PC-3 (cell line): ENCODE results near the gene NNMT. TPM values are rescaled to one million over a fixed set of nuclear protein-coding genes. Genes with fewer than 3 reads are reported as not detected.

ENCODE experiments used
- ATAC-seq: fragments of 200-7000 bp; cut with Tn5 transposase; 2 replicates; pipeline ENCODE4 v1.9.1; 2020; ENCODE audit warnings: mild to moderate bottlenecking, moderate library complexity
- BruUV-seq: library from RNA; stranded (reverse); fragments of 400-500 nt; replicated peaks from 2 replicates; lab custom pipeline; 2021; lab: Mats Ljungman, UMichigan
- CTCF ChIA-PET: fragments of 300-600 bp; sonication (Branson Sonifier 250); formaldehyde crosslinking; loops from one replicate; lab custom pipeline; 2022; ENCODE audit warnings: antibody characterized with exemption; lab: Charles Lee
- POLR2A ChIA-PET: fragments of 300-600 bp; sonication (Branson Sonifier 250); formaldehyde crosslinking; loops from one replicate; lab custom pipeline; 2022; ENCODE audit warnings: antibody characterized with exemption; ENCODE audit not compliant: unreplicated experiment; lab: Charles Lee
- DNase-seq: peaks from one replicate; pipeline ENCODE4 v3.0.0-alpha.2; 2015
- H2AFZ ChIP-seq: fragments of 300-600 bp; sonication (generic); 2 replicates; pipeline ENCODE4 v1.6.0; 2016; ENCODE audit warnings: antibody characterized with exemption, low read length
- H3F3A ChIP-seq: fragments of 300-600 bp; sonication (generic); one replicate; pipeline ENCODE4 v1.6.0; 2017; ENCODE audit warnings: antibody characterized with exemption, low read length, control low read depth, mild to moderate bottlenecking; ENCODE audit not compliant: unreplicated experiment
- H3K27ac ChIP-seq: fragments of 300-600 bp; sonication (generic); 2 replicates; pipeline ENCODE4 v1.5.1; 2016; ENCODE audit warnings: mild to moderate bottlenecking, low read length
- H3K27me3 ChIP-seq: fragments of 300-600 bp; sonication (generic); 2 replicates; pipeline ENCODE4 v1.6.1; 2016; ENCODE audit warnings: low read length, mixed read lengths
- H3K36me3 ChIP-seq: fragments of 300-600 bp; sonication (generic); 2 replicates; pipeline ENCODE4 v1.6.1; 2016; ENCODE audit warnings: low read depth, mixed run types, low read length, mixed read lengths
- H3K4me1 ChIP-seq: fragments of 300-600 bp; sonication (generic); 2 replicates; pipeline ENCODE4 v1.5.1; 2016; ENCODE audit warnings: low read length; ENCODE audit not compliant: insufficient read depth
- H3K4me2 ChIP-seq: fragments of 300-600 bp; sonication (generic); 2 replicates; pipeline ENCODE4 v1.6.0; 2016; ENCODE audit warnings: low read length
- H3K4me3 ChIP-seq: fragments of 300-600 bp; sonication (generic); 2 replicates; pipeline ENCODE4 v1.5.1; 2016; ENCODE audit warnings: mild to moderate bottlenecking, low read length, mixed read lengths
- H3K79me2 ChIP-seq: fragments of 300-600 bp; sonication (generic); 2 replicates; pipeline ENCODE4 v1.6.1; 2017; ENCODE audit warnings: low read length, mixed read lengths
- H3K9ac ChIP-seq: fragments of 300-600 bp; sonication (generic); 2 replicates; pipeline ENCODE4 v1.6.0; 2016; ENCODE audit warnings: mild to moderate bottlenecking, low read length
- H3K9me2 ChIP-seq: fragments of 300-600 bp; sonication (generic); replicated peaks from 2 replicates; pipeline ENCODE4 v1.6.1; 2016; ENCODE audit warnings: mixed run types, low read length, mixed read lengths
- H3K9me3 ChIP-seq: fragments of 300-600 bp; sonication (generic); 2 replicates; pipeline ENCODE4 v1.6.1; 2016; ENCODE audit warnings: low read length, mixed read lengths
- H4K20me1 ChIP-seq: fragments of 300-600 bp; sonication (generic); 2 replicates; pipeline ENCODE4 v1.6.1; 2016; ENCODE audit warnings: low read length, mixed read lengths
- CTCF ChIP-seq: fragments of 300-600 bp; sonication (generic); conservative IDR thresholded peaks from 2 replicates; pipeline ENCODE4 v1.5.1; 2017; ENCODE audit warnings: antibody characterized with exemption, low read depth, mild to moderate bottlenecking, low read length
- EZH2 ChIP-seq: fragments of 300-600 bp; sonication (generic); IDR thresholded peaks from one replicate; pipeline ENCODE4 v1.6.1; 2017; ENCODE audit warnings: antibody characterized with exemption, mild to moderate bottlenecking, low read length; ENCODE audit not compliant: unreplicated experiment
- EZH2phosphoT487 ChIP-seq: fragments of 300-600 bp; sonication (generic); IDR thresholded peaks from 2 replicates; pipeline ENCODE4 v1.6.1; 2018; ENCODE audit warnings: mild to moderate bottlenecking, antibody characterized with exemption, low read length, borderline replicate concordance
- intact Hi-C: fragments of 100-400 bp; cut with micrococcal nuclease; formaldehyde crosslinking; loops from 2 replicates; pipeline ENCODE4 v1.9.0; 2023
- total RNA-seq: library from RNA; depleted of rRNA; stranded (reverse); fragments of >200 nt; gene quantifications from 2 replicates; pipeline ENCODE4 v1.2.3, GENCODE V29; 2014

Gene NNMT
- total RNA-seq, 1 experiment from 2014 or later = 23.3 TPM

- Histone ChIP-seq H3K27ac (no peak overlapping the region), H3K79me2 (no peaks in the 10 kb centered on the region), H3K4me3 (no peak overlapping the region), H3K9me2 (no peaks in the 10 kb centered on the region), H3F3A (no peaks in the 10 kb centered on the region), H3K4me1 (peaks cover 34% of the 10 kb centered on the region), H3K27me3 (no peaks in the 10 kb centered on the region), H2AFZ (no peak overlapping the region), H3K9me3 (no peaks in the 10 kb centered on the region), H3K9ac (no peak overlapping the region), H4K20me1 (no peaks in the 10 kb centered on the region), H3K4me2 (no peak overlapping the region), H3K36me3 (no peaks in the 10 kb centered on the region; the same call in 1 of the 2 replicates)
- DNase-seq = peak; percentile 58
- CTCF ChIA-PET = interaction anchor here (0.7 kb wide), 1 partner anchor 100 kb away, joined by 3 read pairs; no protein-coding TSS in a partner anchor
- POLR2A ChIA-PET = no interaction called here
- no peak for TF ChIP-seq EZH2
- TF ChIP-seq EZH2phosphoT487 = no peak
- TF ChIP-seq CTCF = no peak
- BruUV-seq = no TSS peak
- ATAC-seq = no peak
- intact Hi-C loops = no loop called here
Observed at GRCh38 chr11:114350022-114350421, 53.8 kb downstream of the NNMT start.

DNA sequence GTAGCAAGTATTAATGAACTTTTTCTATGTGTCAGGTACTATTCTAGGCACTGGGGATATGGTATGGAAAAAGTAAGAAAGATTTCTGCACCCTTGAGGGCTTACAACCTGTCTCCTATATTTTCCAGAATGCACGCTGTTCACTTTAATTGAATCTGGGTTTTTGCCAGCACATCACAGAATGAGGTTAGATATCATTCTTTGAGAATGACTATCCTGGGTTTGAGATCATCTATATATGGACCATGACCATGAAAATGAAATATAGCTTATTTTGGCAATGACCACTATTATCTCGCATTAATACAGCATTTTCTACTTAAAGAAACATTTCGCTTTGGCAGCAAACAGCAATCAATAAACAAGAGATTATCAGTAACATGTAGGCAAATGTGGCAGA, 57.2 kb downstream of the NNMT start:
- Histone ChIP-seq H2AFZ (no peak overlapping the region), H3K9me2 (no peaks in the 10 kb centered on the region), H3K4me3 (no peak overlapping the region), H3K27ac (no peak overlapping the region), H3K9me3 (no peaks in the 10 kb centered on the region), H3K27me3 (no peaks in the 10 kb centered on the region), H3K9ac (no peak overlapping the region), H3K36me3 (no peaks in the 10 kb centered on the region), H3K79me2 (no peaks in the 10 kb centered on the region), H3K4me1 (peaks cover 25% of the 10 kb centered on the region), H4K20me1 (no peaks in the 10 kb centered on the region), H3K4me2 (0 out of 2 replicates have a peak overlapping the region, but pooled peaks have one; percentile 5), H3F3A (no peaks in the 10 kb centered on the region)
- POLR2A ChIA-PET = no interaction called here
- TF ChIP-seq EZH2 (no peak), CTCF (no peak), EZH2phosphoT487 (no peak)
- ATAC-seq = no peak
- CTCF ChIA-PET = no interaction called here
- DNase-seq = peak; percentile 32
- BruUV-seq = no TSS peak
- intact Hi-C loops = no loop called here

- no peak overlapping the region for H3K27ac ChIP-seq
- H3K9ac ChIP-seq = no peak overlapping the region
- no peaks in the 10 kb centered on the region for H4K20me1 ChIP-seq
- POLR2A ChIA-PET = no interaction called here
- H2AFZ ChIP-seq = no peak overlapping the region
- H3K9me2 ChIP-seq = no peaks in the 10 kb centered on the region
- H3K4me3 ChIP-seq = no peak overlapping the region
- no peak for TF ChIP-seq EZH2phosphoT487
- TF ChIP-seq EZH2 = no peak
- no peak for TF ChIP-seq CTCF
- peaks cover 19% of the 10 kb centered on the region for H3K4me1 ChIP-seq
- BruUV-seq = no TSS peak
- intact Hi-C loops = no loop called here
- ATAC-seq (peak; percentile 35; the same call in 1 of the 2 replicates), DNase-seq (peak; percentile 96)
- no peaks in the 10 kb centered on the region for H3F3A ChIP-seq
- H3K4me2 ChIP-seq = 0 out of 2 replicates have a peak overlapping the region, but pooled peaks have one; percentile 5
- no peaks in the 10 kb centered on the region for H3K27me3 ChIP-seq
- CTCF ChIA-PET = no interaction called here
- no peaks in the 10 kb centered on the region for H3K36me3 ChIP-seq
- H3K79me2 ChIP-seq = no peaks in the 10 kb centered on the region
- H3K9me3 ChIP-seq = no peaks in the 10 kb centered on the region
Observed at GRCh38 chr11:114354076-114354475, 57.9 kb downstream of the NNMT start.
